SK-N-MC (cell line): ENCODE results near the gene CSF1R.

Source experiments
- EZH2 ChIP-seq: fragments of 200-600 bp; sonication (generic); IDR thresholded peaks from one replicate; pipeline ENCODE4 v1.6.1; 2017; ENCODE audit warnings: antibody characterized with exemption
- FOXP2 ChIP-seq: optimal IDR thresholded peaks from 2 replicates; pipeline ENCODE3; 2011; ENCODE audit warnings: mild to moderate bottlenecking, moderate library complexity; ENCODE audit not compliant: insufficient read depth; ENCODE audit errors: extremely low read length, control extremely low read depth
- POLR2AphosphoS5 ChIP-seq: IDR thresholded peaks from 2 replicates; pipeline ENCODE4 v1.6.1; 2012; ENCODE audit warnings: mild to moderate bottlenecking, low read depth, low read length, borderline replicate concordance

DNA sequence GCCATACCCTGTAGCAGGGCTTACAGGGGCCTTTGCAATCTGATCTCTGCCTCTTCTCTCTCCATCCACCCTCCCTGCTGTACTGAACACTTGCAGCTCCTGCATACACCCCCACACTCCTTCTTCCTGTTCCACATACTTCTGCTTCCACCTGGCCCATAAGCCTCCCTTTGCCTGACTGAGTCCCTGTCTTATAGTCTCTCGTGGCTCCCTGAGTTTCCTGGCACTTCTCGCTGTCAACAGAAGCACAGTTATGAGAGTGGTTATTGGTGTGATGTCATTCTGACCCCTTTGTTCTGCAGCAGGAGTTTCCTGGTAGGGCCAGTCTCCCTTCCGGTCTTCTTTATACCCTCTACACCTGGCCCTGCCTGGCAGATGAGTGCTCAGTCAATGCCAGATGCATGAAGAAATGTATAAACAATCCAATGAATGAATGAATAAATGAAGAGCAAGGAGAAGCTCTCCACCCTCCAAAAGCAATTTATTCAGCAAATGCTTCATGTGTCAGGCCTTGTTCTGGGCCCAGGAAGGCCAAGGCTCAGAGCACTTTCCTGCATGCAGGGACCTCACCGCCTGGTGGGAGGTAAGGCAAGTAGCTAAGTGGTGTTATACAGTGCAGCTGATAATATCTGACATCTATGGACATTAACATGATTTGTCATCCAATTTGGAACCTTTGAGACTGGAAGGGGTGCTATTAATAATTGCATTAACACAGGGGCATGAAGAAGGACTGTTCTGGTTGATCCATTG lies 20.5 kb upstream of the CSF1R start:
- TF ChIP-seq EZH2 = no peak
- no peak for TF ChIP-seq POLR2AphosphoS5
- no peak for TF ChIP-seq FOXP2
